KBM-7 (cell line): ENCODE data around the gene CCT7.
A peak's percentile ranks its signal among the peaks of the same experiment; 100 is the strongest.

ENCODE experiments used
- DNase-seq: peaks from one replicate; pipeline ENCODE4 v3.0.0-alpha.2; 2015
- in situ Hi-C: fragments of 300-500 bp; cut with MboI; formaldehyde crosslinking; loops from 2 replicates; pipeline ENCODE4 v1.14.3; 2020; ENCODE audit warnings: low sequenced_read_pairs, low pct_unique_long_range_greater_than_20kb, mixed read lengths

Gene CCT7

DNA sequence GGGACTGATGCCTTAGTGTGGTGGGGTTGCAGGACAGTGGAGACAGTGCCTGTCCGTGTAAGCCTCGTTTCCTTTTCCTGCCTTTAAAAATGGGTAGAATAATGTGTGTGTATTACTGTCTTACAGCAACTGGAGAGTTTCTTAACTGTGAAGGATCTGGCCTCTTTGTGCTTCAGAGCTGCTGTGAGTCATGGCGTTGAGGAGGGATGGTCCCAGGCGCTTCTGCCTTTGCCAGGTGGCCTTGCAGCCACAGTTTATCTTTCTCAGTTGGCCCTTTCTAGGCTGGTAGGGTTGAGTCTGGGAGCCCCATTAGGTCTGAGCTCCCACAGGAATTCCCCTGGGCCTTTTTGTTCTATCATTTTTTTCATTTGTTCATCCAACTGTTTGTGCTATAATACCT is 10.3 kb upstream of the CCT7 start:
- DNase-seq, result no peak
- in situ Hi-C loops, result no loop called here

DNA sequence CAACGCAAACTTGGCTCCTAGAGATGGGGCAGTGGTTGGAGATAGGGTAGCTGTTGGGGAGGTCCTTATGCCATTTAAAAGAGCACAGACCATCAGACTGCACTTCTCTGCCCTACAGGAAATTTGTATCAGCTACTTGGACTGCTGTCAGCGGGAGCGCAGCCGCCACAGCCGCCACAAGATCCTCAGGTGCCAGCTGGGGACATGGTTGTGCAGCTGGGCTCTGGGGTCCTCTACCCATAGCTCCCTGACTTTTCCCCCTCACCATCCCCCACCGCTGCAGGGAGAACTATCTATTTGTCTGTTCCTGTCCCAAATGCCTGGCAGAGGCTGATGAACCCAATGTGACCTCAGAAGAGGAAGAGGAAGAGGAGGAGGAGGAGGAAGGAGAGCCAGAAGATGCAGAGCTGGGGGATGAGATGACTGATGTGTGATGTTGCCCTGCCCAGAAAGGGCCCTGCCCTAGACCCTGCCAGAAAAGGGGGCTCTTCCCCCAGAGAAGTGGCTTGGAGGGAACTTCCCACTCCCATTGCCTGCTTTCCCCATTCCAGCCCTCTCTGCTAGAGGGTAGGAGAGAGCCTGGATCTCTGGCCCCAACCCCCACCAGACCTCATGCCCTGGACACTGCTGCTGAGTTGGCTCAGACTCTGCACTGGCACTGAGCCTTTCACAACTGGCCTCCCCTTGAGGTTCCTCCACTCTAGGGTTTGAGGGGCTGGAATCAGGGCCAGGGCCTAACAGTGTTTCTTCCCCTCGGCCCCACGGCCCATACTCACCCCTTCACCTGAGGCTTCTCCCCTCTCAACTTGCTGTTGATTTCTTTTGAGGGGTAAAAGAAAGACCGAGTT is 8.4 kb upstream of the CCT7 start:
- DNase-seq, result peak; percentile 18
- in situ Hi-C loops, result no loop called here

- in situ Hi-C loops, result no loop called here
- no peak for DNase-seq
These were observed 7.0 kb upstream of the CCT7 start for GRCh38 chr2:73227086-73227485.

DNA sequence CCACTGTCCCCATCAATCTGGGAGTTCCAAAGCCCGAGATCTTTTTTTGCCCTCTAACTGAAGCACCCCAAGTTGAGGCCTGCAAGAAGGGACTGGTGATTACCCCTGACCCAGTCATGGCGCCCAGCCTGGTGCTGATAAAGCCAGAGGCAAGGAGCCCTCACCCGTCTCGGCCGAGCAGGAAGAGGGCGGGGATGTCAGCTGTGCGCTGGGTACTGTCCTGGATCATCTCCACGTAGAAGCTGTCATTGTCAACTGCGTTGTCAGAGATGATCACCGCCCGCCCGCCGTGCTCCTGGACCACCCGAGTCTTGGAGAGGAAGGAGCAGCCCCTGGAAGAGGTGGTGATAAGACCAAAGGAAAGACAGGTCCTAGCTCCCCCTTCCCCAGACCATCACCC is 5.5 kb upstream of the CCT7 start:
- in situ Hi-C loops, result no loop called here
- no peak for DNase-seq

GRCh38 chr2:73232403-73233153 is 1.5 kb upstream of the CCT7 start:
- in situ Hi-C loops, result no loop called here
- DNase-seq, result peak; percentile 44

DNA sequence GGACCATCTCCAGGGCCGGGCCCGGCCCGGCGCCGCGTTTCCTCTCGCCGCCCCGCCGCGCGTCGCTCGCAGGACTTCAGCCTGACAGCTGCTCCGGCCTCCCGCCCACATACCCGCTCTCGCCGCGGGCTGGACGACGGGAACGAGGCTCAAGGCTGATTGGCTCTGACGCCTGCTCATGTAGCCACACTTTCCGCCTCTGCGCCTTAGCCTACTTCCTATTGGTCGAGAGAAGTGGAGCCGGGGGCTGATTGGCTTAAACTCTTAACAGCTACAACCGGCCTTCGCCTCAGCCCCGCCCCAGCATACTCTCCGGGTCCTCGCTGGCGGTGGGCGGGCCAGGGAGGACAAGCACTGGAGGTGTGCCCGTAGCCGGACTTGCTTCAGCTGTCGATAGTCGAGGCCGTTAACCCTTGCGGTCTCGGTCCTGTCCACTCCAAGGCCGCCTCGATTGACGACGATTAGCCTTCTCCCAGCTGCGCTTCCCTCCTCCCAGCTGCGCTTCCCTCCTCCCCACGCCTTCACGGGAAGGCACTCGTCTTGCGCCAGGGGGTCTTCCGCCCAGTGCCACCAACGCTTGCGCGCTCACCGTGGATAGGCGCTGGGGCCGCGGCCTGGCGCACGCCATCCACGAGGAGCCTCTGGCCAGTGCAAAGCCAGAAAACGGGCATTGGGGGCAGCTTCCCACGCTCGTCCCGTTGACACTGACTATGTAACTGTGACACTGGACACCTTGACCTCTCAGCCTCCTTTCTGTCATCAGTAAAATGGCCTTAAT is 765 bp upstream of the CCT7 start, which contains the start of gene PRADC1:
Gene PRADC1, minus strand, starts transcription at position 86 of the 778 bp plus-strand sequence. Its CDS starts 79 bp downstream, at position 7.
- peak; percentile 98 for DNase-seq
- in situ Hi-C loops, result no loop called here

DNA sequence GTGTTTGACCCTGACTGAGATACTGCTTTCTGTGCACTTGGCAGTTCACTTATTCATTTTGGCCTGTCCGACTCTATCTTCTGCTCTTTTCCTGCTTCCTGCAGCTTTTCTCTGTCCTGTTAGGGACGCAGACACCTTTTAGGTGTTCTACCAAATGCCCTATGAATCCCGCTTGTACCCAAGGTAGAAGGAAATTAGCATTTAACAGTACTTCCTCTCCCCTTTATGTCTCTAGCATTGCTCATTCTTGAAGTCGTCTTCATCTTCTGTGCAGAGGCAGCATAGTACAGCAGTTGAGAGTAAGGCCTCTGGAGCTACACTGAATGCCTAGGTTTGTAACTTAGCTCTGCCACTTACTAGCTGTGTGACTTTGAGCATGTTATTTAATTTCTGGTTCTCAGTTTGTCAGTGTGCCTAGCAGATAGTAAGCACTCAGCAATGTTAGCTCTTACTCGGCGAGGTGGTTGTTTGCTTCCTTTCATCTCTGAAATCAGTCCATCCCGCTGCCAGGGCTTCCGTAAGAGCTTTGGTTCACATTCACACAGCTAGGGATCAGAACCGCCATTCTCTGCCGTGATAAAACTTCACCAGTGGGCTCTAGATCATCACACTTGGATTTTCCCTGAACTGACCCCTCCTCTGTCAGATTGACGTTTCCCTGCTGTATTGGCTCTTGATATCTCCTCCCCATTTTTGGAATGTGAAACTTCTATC is 1.4 kb downstream of the CCT7 start:
- in situ Hi-C loops, result no loop called here
- peak; percentile 11 for DNase-seq

- in situ Hi-C loops, result no loop called here
- DNase-seq, result no peak
These were observed 3.1 kb downstream of the CCT7 start for GRCh38 chr2:73237168-73237567.

GRCh38 chr2:73238149-73238548 is 4.0 kb downstream of the CCT7 start:
- in situ Hi-C loops, result no loop called here
- DNase-seq, result no peak

GRCh38 chr2:73238976-73239375 is 4.9 kb downstream of the CCT7 start:
- in situ Hi-C loops, result no loop called here
- DNase-seq, result no peak

DNA sequence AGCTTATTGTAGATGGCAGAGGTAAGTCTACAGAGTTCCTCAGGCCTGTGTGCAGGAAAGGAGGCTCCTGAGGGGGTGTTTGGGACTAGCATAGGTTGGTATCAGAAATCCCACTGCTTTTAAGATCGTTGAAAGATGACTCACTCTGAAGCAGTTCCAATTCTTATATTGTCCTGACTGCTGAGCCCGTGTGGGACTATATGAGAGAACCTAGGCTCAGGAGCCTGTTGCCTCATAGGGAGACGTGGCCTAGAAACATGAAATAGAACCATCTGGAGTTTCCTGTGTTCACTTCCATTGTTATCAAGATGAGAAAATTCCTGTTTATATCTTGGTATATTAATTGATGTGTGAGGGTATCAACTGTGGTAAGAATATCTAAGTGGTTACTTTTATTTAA is 5.7 kb downstream of the CCT7 start:
- no peak for DNase-seq
- in situ Hi-C loops, result no loop called here

DNA sequence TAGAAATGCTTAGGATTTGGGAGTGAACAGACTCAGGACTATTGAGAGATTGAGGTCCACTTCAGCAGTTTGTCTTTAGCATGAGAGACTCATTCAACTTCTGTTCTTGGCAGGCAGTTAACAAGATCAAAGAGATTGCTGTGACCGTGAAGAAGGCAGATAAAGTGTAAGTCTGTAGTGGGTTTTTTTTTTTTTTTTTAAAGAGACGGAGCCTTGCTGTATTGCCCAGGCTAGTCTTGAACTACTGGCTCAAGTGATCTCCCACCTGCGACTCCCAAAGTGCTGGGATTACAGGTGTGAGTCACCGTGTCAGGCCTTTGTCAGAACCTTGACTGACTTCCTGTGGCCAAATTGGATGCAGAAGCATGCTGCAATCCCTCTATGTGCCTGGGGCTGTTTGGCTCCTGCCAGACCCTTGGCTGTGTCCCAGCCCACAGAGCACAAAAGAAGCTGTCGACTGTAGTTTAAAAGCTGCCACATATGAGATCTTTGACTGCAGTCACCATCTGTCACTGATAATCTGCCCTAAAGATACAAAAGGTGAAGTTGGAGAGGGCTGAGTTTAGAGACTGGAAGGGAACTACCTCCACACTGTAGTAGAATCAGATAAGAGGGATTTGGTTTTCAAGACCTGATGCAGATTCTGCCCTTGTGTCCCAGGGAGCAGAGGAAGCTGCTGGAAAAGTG is 9.9 kb downstream of the CCT7 start:
- DNase-seq, result no peak
- in situ Hi-C loops, result no loop called here

DNA sequence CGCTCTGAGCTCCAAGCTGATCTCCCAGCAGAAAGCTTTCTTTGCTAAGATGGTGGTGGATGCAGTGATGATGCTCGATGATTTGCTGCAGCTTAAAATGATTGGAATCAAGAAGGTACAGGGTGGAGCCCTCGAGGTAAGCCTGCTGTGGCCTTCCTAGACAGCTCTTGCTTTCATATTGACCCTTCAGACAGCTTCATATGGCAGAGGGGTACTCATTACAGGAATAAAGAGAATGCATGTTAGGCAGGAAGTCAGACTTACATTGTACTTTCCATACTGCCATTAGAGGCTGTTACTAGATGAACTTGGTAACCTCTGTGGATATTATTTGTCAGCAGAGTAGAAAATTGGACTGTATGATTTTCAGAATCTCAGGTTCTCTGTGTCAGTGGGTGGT is 10.5 kb downstream of the CCT7 start:
- DNase-seq, result no peak
- in situ Hi-C loops, result no loop called here

- DNase-seq, result no peak
- in situ Hi-C loops, result no loop called here
These were observed 12.7 kb downstream of the CCT7 start for GRCh38 chr2:73246850-73247249.

DNA sequence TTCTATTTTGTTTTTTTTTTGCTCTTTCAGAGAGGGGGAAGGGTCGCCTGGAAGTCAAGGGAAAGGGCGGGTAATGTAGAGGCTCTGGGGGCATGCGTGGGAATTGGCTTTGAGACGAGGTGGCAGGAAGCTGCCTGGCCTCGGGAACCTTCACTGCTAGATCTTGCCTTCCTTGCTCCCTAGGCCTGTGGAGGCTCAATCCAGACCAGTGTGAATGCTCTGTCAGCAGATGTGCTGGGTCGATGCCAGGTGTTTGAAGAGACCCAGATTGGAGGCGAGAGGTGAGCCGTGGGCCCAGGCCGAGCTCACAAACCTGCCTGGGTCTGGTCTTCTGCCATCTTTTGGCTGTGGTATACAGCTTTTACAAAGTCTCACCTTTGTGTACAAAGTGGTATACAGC is 15.5 kb downstream of the CCT7 start:
- in situ Hi-C loops, result no loop called here
- no peak for DNase-seq

- in situ Hi-C loops, result no loop called here
These were observed 17.1 kb downstream of the CCT7 start for GRCh38 chr2:73250872-73251846.

DNA sequence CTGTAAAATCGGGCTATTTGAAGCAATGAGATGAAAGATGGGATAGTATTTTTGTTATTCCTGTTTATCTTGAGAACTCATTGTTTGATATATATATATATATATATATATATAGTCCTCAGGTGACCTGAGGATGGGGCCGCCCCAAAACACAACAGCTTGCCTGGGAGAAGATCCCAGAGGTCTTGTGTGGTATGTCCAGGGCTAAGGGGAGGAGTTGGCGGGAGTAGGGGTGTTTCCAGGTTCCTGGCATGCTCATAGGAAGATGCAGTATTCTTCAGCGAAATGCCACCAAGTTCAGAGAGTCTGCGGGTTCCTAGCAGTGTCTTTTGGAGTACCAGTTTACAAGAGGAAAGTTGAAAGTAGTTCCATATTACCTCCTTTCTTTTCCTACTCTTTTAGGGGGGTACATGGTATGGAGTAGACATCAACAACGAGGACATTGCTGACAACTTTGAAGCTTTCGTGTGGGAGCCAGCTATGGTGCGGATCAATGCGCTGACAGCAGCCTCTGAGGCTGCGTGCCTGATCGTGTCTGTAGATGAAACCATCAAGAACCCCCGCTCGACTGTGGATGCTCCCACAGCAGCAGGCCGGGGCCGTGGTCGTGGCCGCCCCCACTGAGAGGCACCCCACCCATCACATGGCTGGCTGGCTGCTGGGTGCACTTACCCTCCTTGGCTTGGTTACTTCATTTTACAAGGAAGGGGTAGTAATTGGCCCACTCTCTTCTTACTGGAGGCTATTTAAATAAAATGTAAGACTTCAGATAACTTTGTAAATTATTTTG is 18.3 kb downstream of the CCT7 start:
- in situ Hi-C loops, result no loop called here
- DNase-seq, result peak; percentile 7

More at GRCh38 chr2:73250872-73251846, 17.1 kb downstream of the CCT7 start:
- DNase-seq, result no peak
